HG03025 (cell line): ENCODE results near the gene KRCC1.
"Not testable (repeated sequence)": the region's sequence is repeated elsewhere in the genome, so short reads cannot be mapped to it uniquely, and the experiment has no call there.

Experiments used
- ATAC-seq: cut with Tn5 transposase; IDR thresholded peaks from one replicate; pipeline ENCODE4 v1.9.1; 2021; ENCODE audit warnings: mild to moderate bottlenecking, moderate library complexity; ENCODE audit not compliant: unreplicated experiment, low FRiP score

Gene KRCC1

DNA sequence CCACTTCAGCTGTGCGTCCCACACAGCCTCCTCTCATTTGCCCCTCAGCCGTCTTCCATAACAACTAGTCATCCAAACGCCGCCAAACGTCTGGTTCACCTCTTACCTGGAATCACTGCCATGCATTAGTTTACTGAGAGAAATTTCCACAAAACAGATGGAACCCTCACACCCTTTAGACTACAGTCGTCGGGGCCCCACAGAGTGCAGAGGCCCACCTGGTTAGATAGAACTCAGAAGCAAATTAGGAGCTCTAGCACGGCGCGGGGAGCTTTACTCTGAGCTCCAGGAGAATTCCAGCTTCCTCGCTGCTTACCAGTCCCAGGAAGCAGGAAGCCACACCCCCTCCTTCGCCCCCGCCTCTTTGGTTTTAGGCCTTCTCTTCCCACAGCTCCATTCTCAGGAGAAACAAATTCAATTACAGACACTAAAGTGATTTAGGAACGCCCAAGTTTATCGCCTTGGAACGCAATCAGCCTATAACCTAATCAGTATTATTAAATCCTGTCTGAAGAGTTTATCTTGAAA lies 48.6 kb downstream of the KRCC1 start:
- ATAC-seq: no peak

DNA sequence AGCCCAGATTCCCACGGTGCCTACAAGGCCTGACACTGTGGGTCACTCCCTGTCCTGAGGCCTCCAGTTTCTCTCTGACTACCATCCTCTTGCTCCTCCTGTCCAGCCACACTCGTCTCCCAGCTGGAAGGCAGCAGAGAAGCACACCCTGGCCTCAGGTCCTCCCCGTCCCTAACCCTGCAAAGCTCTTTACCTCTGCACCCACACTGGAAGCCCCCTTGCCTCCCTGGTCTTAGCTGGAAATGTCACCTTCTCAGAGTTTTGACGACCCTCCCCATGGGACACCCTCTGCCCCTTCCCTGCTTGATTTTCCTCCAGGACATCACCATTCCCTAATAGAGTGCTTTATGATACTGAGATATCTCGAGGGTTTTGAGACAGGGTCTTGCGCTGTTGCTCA lies 49.8 kb downstream of the KRCC1 start:
- no peak for ATAC-seq

DNA sequence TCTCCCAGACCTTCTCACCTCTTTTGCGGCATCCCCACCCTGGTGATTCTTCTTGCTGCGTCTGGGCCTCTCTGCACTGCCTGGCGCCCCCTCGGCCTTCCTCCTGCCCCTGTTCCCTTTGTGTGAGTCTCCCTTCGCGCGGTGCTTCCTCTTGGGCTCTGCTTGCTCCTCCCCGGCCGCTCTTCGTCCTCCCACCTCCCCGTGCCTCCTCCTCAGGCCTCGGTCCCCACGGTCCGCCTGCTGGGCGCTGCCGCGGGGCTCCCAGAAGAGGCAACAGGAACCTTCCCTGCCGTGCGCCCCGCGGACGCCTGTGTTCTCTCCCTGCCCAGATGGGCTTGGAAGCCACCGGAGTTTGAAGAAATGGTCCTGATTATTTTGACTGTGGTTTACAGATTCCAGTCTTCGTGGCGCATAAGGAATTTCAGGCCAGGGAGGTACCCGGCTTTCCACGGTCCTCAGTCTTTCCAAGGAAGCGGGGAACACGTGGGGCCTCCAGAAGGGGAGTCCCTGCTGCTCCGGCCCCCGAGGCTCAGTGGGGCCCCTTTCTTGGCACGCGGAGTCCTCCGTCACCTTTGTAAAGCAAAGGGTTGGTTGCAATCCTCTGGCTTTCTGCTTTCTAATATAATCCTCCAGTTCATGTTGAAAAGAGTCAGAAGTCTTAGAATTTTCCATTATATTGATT lies 52.4 kb downstream of the KRCC1 start:
- ATAC-seq: no peak

DNA sequence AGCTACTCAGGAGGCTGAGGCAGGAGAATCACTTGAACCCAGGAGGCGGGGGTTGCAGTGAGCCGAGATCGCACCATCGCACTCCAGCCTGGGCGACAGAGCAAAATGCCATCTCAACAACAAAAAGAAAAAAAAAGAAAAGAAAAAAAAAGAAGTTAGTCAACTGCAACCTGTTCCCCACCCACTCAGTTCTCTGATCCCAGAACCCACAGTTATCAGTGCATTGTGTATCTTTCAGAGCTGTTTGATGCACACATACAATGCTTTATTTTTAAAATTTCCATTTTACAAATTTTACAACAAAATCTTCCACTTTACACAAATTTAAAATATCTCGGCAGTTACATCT lies 53.2 kb downstream of the KRCC1 start:
- no peak for ATAC-seq

DNA sequence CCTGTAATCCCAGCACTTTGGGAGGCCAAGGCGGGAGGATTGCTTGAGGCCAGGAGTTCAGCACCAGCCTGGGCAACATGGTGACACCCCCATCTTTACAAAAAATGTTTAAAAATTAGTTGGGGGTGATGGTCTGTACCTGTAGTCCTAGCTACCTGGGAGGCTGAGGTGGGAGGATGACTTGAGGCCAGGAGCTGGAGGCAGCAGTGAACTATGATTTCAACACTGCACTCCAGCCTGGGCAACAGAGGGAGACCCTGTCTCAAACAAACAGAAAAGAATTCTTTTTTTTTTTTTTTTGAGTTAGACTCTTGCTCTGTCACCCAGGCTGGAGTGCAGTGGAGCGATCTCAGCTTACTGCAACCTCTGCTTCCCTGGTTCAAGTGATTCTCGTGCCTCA lies 55.1 kb downstream of the KRCC1 start:
- not testable (repeated sequence) for ATAC-seq

DNA sequence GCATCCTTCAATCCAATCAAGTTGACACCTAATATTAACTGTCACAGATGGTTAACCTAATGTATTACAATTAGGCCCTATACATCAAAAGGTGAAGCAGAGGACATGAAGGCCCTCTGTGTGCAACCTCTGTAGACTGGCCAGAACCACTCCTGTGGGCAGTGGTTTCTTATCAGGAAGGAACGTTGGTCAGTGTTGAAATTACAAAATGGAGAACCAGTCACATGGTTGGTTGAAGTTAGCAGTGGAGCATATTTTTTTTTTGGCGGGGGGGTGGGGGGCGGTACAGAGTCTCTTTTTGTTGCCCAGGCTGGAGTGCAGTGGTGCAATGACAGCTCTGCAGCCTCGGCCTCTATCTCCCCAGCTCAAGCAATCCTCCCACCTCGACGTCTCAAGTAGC lies 59.0 kb downstream of the KRCC1 start:
- no peak for ATAC-seq

DNA sequence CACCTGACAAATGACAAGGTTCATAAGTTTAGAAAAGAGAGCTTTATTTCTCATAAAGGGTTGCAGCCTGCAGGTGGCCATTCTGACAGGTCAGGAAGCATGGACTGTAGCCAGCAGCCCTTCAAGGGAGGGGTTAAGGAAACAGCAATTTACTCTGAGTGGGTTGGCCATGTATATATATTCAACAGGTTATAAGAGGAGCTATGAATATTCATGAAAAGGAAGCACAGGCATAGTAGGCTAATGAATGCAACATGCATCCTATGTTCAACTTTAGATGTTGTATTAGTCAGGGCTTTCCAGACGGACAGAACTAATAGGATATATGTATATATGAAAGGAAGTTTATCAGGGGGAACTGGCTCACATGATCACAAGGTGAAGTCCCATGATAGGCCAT lies 59.8 kb downstream of the KRCC1 start:
- no peak for ATAC-seq

DNA sequence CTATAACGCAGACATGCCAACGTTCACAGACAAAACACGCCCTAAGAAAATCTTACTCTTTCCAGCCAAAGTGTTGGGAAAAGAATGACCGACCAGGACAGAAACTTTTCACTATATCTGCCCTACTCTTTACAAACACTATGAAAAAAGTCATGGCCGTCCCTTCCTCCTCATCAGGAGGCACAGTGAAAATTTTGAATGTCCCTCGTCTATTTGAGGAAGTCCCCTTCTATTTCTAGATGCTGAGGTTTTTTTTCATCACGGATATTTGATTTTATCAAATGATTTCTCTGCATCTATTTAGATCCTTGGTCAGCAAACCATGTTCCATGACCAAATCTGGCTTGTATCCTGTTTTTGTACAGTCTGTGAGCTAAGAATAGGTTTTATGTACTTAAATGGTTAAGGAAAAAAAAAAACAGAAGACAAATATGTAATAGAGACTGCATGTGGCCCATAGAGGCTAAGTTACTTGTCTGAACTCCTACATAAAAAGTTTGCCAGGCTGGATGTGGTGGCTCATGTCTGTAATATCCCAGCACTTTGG lies 61.2 kb downstream of the KRCC1 start:
- not testable (repeated sequence) for ATAC-seq

DNA sequence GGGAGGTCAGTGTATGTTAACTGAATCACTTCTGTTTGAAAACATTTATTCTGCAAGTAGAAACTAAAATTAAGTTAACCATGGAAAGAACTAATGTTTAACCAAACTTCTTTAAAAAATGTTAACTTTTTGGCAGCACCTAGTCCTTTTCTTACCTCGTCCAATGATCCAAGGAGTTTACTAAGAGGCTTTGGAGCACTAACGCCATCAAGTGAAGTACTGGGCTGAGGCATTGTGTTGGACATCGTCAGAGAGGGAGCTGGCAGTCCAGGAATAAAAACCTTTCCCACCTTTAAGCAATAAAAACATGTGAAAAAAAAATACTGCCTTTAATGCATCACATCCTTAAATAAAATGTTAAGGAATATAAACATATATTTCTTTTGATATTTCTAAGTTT lies 63.0 kb downstream of the KRCC1 start:
- not testable (repeated sequence) for ATAC-seq

DNA sequence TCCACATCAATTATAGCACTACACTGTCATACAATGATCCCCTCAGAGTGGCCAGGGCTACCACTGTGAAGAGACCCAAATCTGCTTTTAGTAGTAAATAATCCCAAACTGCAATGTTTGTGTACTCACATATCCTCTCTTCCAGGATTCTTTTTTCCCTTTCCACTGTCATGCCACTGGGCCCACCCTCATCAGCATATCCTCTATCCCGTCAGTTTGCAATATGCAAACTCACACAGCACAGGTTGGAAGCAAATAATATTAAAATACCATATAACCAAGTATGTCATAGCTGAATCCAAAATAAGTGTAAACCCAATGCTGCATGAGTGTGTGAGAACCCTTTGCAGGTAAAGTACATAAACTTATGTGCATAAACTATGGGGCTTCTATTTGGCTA lies 68.1 kb downstream of the KRCC1 start:
- not testable (repeated sequence) for ATAC-seq

DNA sequence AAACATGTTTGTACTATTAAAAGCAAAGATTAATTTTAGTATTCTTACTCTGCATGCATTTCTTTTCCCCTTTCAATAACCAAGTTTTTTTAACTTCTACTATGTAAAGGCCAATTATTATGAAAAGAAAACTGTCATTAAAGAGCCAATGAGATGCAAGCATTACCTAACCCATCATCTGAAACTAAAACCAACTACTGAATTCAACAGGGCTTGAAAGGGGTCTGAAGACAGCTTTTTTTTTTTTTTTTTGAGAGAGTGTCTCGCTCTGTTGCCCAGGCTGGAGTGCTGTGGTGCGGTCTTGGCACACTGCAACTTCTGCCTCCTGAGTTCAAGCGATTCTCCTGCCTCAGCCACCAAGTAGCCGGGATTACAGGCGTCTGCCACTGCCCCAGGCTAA lies 69.7 kb downstream of the KRCC1 start:
- not testable (repeated sequence) for ATAC-seq

DNA sequence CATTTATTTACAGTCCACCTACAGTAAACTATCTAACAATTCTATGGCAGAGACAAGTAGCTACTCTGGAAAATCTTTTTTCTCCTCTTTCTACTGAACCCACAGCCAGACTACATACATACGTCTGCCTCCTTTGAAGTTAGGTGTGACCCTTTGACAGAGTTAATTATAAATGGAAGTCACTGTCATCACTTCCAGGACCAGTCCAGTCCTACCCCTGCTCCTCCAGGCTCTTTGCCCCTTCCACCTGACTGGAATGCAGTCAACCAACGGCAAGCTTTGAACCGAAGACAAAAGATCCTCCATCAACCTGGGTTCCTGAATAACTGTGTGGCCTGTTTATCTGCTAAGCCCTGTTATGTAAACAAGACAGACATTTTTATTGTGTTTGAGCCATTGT lies 74.4 kb downstream of the KRCC1 start:
- not testable (repeated sequence) for ATAC-seq
